ENCODE measurements around the gene PEX26. TPM values are rescaled to one million over a fixed set of nuclear protein-coding genes. Genes with fewer than 3 reads are reported as not detected.

PEX26 gene
- total and polyA plus RNA-seq, 4 donors: 3.5 to 21.0 (median 16.9) TPM

GRCh38 chr22:18062421-18062820 lies 15.4 kb upstream of the PEX26 start:
- no peaks in the 10 kb centered on the region for H3K9me3 ChIP-seq (ENCODE audit: control insufficient read depth in 4 of 4, low read length in 3 of 4)
- TF ChIP-seq HNF4A (conservative IDR thresholded peaks at IDR 0.05): no peak
- no peak for TF ChIP-seq REST (IDR thresholded peaks at IDR 0.05)
- TF ChIP-seq FOXA2 (IDR thresholded peaks at IDR 0.05): no peak
- TF ChIP-seq CTCF (IDR thresholded peaks at IDR 0.05; ENCODE audit: low read depth, low read length, missing input control): no peak
- no peak for TF ChIP-seq YY1 (IDR thresholded peaks at IDR 0.05)
- TF ChIP-seq TAF1 (conservative IDR thresholded peaks at IDR 0.05): no peak
- no peak for TF ChIP-seq MAX (IDR thresholded peaks at IDR 0.05)
- TF ChIP-seq, protein P1, sequence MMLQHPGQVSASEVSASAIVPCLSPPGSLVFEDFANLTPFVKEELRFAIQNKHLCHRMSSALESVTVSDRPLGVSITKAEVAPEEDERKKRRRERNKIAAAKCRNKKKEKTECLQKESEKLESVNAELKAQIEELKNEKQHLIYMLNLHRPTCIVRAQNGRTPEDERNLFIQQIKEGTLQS (IDR thresholded peaks at IDR 0.05): no peak
- TF ChIP-seq GABPA (IDR thresholded peaks at IDR 0.05 in 1 of 2, conservative IDR thresholded peaks at IDR 0.05 in 1 of 2): no peak
- no peak for TF ChIP-seq JUND (IDR thresholded peaks at IDR 0.05)
- no peak for TF ChIP-seq NR2F2 (IDR thresholded peaks at IDR 0.05)
- TF ChIP-seq RAD21 (IDR thresholded peaks at IDR 0.05): no peak
- no peak for TF ChIP-seq FOXA1 (IDR thresholded peaks at IDR 0.05)
- no peak for TF ChIP-seq SP1 (IDR thresholded peaks at IDR 0.05)
- TF ChIP-seq HNF4G (IDR thresholded peaks at IDR 0.05): no peak
- TF ChIP-seq, protein P2, sequence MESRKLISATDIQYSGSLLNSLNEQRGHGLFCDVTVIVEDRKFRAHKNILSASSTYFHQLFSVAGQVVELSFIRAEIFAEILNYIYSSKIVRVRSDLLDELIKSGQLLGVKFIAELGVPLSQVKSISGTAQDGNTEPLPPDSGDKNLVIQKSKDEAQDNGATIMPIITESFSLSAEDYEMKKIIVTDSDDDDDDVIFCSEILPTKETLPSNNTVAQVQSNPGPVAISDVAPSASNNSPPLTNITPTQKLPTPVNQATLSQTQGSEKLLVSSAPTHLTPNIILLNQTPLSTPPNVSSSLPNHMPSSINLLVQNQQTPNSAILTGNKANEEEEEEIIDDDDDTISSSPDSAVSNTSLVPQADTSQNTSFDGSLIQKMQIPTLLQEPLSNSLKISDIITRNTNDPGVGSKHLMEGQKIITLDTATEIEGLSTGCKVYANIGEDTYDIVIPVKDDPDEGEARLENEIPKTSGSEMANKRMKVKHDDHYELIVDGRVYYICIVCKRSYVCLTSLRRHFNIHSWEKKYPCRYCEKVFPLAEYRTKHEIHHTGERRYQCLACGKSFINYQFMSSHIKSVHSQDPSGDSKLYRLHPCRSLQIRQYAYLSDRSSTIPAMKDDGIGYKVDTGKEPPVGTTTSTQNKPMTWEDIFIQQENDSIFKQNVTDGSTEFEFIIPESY (IDR thresholded peaks at IDR 0.05): no peak
- TF ChIP-seq RXRA (IDR thresholded peaks at IDR 0.05): no peak
- no peak for TF ChIP-seq EGR1 (IDR thresholded peaks at IDR 0.05; ENCODE audit: low read depth in 2 of 2)
- 95% methylated on average over 3 of the region's 3 CpGs for WGBS
- no peak overlapping the region for H3K4me3 ChIP-seq (ENCODE audit: low read depth in 1 of 3, low read length in 3 of 3)
- H3K27ac ChIP-seq (ENCODE audit: low read depth in 1 of 2, low read length in 2 of 2): no peak overlapping the region
- H3K36me3 ChIP-seq (ENCODE audit: control insufficient read depth in 4 of 4, insufficient read depth in 3 of 4, low read depth in 1 of 4, low read length in 3 of 4): no peaks in the 10 kb centered on the region
- peaks cover 5 to 19% (median 10%) of the 10 kb centered on the region in 4 donors for H3K4me1 ChIP-seq (ENCODE audit: control insufficient read depth in 4 of 4, insufficient read depth in 4 of 4, low read length in 3 of 4)
- no peak overlapping the region for H3K9ac ChIP-seq (ENCODE audit: low read depth in 1 of 2, low read length in 2 of 2)
- DNase-seq (ENCODE audit: low spot score): no peak
- H3K27me3 ChIP-seq (ENCODE audit: control insufficient read depth in 4 of 4, insufficient read depth in 4 of 4, low read length in 3 of 4): no peaks in the 10 kb centered on the region

Measured in liver (tissue), 9 donors.